ENCODE data around the gene RNFT2. TPM values are rescaled to one million over a fixed set of nuclear protein-coding genes. Genes with fewer than 3 reads are reported as not detected.

RNFT2 gene
- total RNA-seq, 2 experiments from 2014 or later: 4.9 to 6.0 TPM

DNA sequence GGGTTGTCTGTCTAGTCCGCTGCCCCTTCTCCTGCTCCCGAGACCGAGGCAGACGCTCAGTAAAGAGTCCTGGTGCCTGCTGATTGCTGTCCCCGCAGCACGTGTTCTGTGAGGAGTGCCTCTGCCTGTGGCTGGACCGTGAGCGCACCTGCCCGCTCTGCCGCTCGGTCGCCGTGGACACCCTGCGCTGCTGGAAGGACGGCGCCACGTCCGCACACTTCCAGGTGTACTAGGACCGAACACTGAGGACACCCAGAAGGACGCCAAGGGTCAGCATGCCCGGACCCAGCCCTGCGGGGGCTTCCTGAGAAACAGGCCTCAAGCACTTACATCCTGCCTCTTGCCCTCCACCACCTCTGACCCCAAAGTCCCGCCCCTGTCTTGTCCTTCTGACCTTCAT, 111.1 kb downstream of the RNFT2 start:
- Histone ChIP-seq H3K36me3 (ENCODE audit: insufficient read depth, low read length) (no peaks in the 10 kb centered on the region), H3K27me3 (ENCODE audit: control insufficient read depth in 1 of 2, insufficient read depth in 2 of 2, low read length in 2 of 2) (peaks cover 0 to 3% of the 10 kb centered on the region in 2 experiments), H3K4me1 (ENCODE audit: insufficient read depth, low read length) (no peaks in the 10 kb centered on the region), H3K4me3 (ENCODE audit: low read length) (no peak overlapping the region), H3K9me3 (ENCODE audit: control insufficient read depth in 1 of 2, insufficient read depth in 1 of 2, low read length in 2 of 2) (no peaks in the 10 kb centered on the region), H3K27ac (ENCODE audit: low read depth in 1 of 2, low read length in 2 of 2) (no peak overlapping the region)
- intact Hi-C loops (cut with DNase I, micrococcal nuclease): no loop called here
- Mint-ChIP-seq H3K9me3 (no peaks in the 10 kb centered on the region), H3K4me3 (no peak overlapping the region), H3K4me1 (ENCODE audit: low read depth) (no peaks in the 10 kb centered on the region), H3K27ac (no peak overlapping the region), H3K27me3 (peaks cover 8% of the 10 kb centered on the region), H3K36me3 (ENCODE audit: low read depth) (no peaks in the 10 kb centered on the region)
- ATAC-seq (ENCODE audit: poor library complexity) (no peak), DNase-seq (no peak)
- CTCF ChIA-PET: no interaction called here
- TF ChIP-seq, protein P1, sequence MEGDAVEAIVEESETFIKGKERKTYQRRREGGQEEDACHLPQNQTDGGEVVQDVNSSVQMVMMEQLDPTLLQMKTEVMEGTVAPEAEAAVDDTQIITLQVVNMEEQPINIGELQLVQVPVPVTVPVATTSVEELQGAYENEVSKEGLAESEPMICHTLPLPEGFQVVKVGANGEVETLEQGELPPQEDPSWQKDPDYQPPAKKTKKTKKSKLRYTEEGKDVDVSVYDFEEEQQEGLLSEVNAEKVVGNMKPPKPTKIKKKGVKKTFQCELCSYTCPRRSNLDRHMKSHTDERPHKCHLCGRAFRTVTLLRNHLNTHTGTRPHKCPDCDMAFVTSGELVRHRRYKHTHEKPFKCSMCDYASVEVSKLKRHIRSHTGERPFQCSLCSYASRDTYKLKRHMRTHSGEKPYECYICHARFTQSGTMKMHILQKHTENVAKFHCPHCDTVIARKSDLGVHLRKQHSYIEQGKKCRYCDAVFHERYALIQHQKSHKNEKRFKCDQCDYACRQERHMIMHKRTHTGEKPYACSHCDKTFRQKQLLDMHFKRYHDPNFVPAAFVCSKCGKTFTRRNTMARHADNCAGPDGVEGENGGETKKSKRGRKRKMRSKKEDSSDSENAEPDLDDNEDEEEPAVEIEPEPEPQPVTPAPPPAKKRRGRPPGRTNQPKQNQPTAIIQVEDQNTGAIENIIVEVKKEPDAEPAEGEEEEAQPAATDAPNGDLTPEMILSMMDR (IDR thresholded peaks at IDR 0.05): no peak
- POLR2A ChIA-PET: no interaction called here

DNA sequence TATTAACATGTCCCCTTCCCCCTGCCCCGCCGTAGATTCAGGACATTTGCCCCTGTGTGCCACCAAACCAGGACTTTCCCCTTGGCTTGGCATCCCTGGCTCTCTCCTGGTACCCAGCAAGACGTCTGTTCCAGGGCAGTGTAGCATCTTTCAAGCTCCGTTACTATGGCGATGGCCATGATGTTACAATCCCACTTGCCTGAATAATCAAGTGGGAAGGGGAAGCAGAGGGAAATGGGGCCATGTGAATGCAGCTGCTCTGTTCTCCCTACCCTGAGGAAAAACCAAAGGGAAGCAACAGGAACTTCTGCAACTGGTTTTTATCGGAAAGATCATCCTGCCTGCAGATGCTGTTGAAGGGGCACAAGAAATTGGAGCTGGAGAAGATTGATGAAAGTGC, 114.2 kb downstream of the RNFT2 start:
- Mint-ChIP-seq H3K36me3 (ENCODE audit: low read depth) (no peaks in the 10 kb centered on the region), H3K9me3 (no peaks in the 10 kb centered on the region), H3K4me1 (ENCODE audit: low read depth) (no peaks in the 10 kb centered on the region), H3K27ac (no peak overlapping the region), H3K4me3 (no peak overlapping the region), H3K27me3 (peaks cover 22% of the 10 kb centered on the region)
- POLR2A ChIA-PET: no interaction called here
- Histone ChIP-seq H3K4me1 (ENCODE audit: insufficient read depth, low read length) (no peaks in the 10 kb centered on the region), H3K36me3 (ENCODE audit: insufficient read depth, low read length) (no peaks in the 10 kb centered on the region), H3K9me3 (ENCODE audit: control insufficient read depth in 1 of 2, insufficient read depth in 1 of 2, low read length in 2 of 2) (peaks cover 0 to 9% of the 10 kb centered on the region in 2 experiments), H3K27me3 (ENCODE audit: control insufficient read depth in 1 of 2, insufficient read depth in 2 of 2, low read length in 2 of 2) (peaks cover 3 to 6% of the 10 kb centered on the region in 2 experiments), H3K4me3 (ENCODE audit: low read length) (no peak overlapping the region), H3K27ac (ENCODE audit: low read depth in 1 of 2, low read length in 2 of 2) (no peak overlapping the region)
- intact Hi-C loops (cut with DNase I, micrococcal nuclease): no loop called here
- CTCF ChIA-PET: no interaction called here
- TF ChIP-seq, protein P1 (IDR thresholded peaks at IDR 0.05): no peak
- ATAC-seq (ENCODE audit: poor library complexity) (no peak), DNase-seq (no peak)

GRCh38 chr12:116853507-116853906, 115.4 kb downstream of the RNFT2 start:
- Histone ChIP-seq H3K27ac (ENCODE audit: low read depth in 1 of 2, low read length in 2 of 2) (no peak overlapping the region), H3K4me3 (ENCODE audit: low read length) (no peak overlapping the region), H3K27me3 (ENCODE audit: control insufficient read depth in 1 of 2, insufficient read depth in 2 of 2, low read length in 2 of 2) (peaks cover 5 to 6% of the 10 kb centered on the region in 2 experiments), H3K4me1 (ENCODE audit: insufficient read depth, low read length) (no peaks in the 10 kb centered on the region), H3K36me3 (ENCODE audit: insufficient read depth, low read length) (no peaks in the 10 kb centered on the region), H3K9me3 (ENCODE audit: control insufficient read depth in 1 of 2, insufficient read depth in 1 of 2, low read length in 2 of 2) (peaks cover 0 to 13% of the 10 kb centered on the region in 2 experiments)
- intact Hi-C loops (cut with DNase I, micrococcal nuclease): no loop called here
- TF ChIP-seq, protein P1 (IDR thresholded peaks at IDR 0.05): no peak
- Mint-ChIP-seq H3K9me3 (no peaks in the 10 kb centered on the region), H3K4me1 (ENCODE audit: low read depth) (no peaks in the 10 kb centered on the region), H3K27me3 (peaks cover 33% of the 10 kb centered on the region), H3K4me3 (no peak overlapping the region), H3K36me3 (ENCODE audit: low read depth) (no peaks in the 10 kb centered on the region), H3K27ac (no peak overlapping the region)
- ATAC-seq (ENCODE audit: poor library complexity) (no peak), DNase-seq (no peak)
- ChIA-PET POLR2A (no interaction called here), CTCF (no interaction called here)

Measured in CD4-positive, alpha-beta T cell (primary cell).